ENCODE data around the gene KCNJ16. TPM values are rescaled to one million over a fixed set of nuclear protein-coding genes. Genes with fewer than 3 reads are reported as not detected.

KCNJ16 gene
- total and polyA plus RNA-seq, 9 of the 15 experiments (the other 6 are each of a cell fraction or from before 2014, with no cell fraction given): 0.01 to 0.75 (median 0.07) TPM; not detected in 4

DNA sequence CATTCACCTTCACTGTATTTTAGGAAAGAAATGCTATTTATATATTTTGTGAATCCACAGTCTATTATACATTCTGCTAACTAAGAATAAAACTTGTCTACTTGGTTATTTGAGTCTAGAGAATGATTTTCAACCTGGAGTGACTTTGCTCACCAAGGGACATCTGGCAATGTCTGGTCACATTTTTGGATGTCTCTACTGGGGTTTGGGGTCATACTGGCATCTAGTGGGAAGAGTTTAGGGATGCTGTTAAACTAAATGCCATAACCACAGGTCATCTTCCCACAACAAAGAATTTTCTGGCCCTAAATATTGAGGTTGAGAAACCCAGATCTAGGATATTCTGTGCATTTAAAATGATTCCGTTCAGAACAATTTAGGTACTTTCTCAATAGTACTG lies 26.0 kb downstream of the KCNJ16 start (continued):
- TF ChIP-seq, protein P1, sequence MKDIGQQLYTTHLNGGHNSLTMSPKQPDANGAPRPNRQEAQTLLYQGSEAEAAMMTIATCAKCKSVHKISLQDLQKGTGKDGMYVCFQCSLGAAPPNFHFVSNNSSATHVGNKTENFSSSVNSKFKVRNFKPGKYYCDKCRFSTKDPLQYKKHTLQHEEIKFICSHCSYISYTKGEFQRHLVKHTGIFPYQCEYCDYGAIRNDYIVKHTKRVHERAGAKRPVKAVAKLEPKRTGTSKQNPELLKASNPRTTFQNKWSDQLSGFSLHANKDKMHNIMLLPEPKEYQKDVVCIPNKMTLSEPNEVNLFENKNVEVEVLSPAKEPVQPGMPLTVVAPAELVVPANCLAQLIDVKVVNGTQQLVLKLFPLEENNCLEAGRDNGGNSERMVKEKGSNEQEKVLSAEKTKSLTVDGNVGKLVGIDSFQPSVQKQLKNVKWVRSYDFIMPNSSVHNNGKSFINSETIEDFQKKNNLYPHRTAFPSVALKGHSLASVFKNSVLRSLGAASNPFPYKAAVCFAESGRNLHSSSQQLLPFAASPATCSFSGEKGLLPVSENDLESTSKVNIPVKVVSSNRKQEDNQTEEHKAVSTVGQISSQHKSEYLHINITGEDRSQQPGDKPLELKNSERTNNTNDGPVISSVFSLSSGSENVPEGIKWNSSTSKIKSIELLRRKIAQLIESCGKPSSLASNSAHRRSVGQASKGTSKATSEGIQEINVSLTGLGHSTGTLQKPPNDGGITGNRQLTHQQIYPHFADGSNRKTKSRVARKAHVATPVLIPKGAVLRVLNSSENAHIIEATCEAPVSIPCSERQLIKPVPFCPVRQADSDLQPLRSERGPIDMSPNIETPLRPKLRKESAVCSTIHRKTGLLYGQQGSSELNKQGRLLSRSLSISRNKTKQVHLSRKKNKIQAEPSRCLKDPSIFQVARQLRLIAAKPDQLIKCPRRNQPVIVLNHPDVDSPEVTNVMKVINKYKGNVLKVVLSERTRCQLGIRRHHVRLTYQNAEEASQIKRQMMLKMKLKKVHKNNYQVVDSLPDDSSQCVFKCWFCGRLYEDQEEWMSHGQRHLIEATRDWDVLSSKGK (CRISPR knock-in tag; IDR thresholded peaks at IDR 0.05): no peak
- TF ChIP-seq MGA (IDR thresholded peaks at IDR 0.05): no peak
- no peak for TF ChIP-seq RBM22 (IDR thresholded peaks at IDR 0.05; ENCODE audit: low read depth, low read length, poor library complexity, severe bottlenecking)
- TF ChIP-seq, protein P2, sequence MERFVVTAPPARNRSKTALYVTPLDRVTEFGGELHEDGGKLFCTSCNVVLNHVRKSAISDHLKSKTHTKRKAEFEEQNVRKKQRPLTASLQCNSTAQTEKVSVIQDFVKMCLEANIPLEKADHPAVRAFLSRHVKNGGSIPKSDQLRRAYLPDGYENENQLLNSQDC (CRISPR knock-in tag; IDR thresholded peaks at IDR 0.05): no peak
- TF ChIP-seq, protein P3, sequence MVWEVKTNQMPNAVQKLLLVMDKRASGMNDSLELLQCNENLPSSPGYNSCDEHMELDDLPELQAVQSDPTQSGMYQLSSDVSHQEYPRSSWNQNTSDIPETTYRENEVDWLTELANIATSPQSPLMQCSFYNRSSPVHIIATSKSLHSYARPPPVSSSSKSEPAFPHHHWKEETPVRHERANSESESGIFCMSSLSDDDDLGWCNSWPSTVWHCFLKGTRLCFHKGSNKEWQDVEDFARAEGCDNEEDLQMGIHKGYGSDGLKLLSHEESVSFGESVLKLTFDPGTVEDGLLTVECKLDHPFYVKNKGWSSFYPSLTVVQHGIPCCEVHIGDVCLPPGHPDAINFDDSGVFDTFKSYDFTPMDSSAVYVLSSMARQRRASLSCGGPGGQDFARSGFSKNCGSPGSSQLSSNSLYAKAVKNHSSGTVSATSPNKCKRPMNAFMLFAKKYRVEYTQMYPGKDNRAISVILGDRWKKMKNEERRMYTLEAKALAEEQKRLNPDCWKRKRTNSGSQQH (CRISPR knock-in tag; IDR thresholded peaks at IDR 0.05): no peak
- TF ChIP-seq ZNF134 (CRISPR knock-in tag; conservative IDR thresholded peaks at IDR 0.05): no peak
- no peak for TF ChIP-seq TBP (optimal IDR thresholded peaks at IDR 0.05; ENCODE audit: low read depth, low read length)
